H1 (cell line): ENCODE data around the gene CRKL. TPM values are rescaled to one million over a fixed set of nuclear protein-coding genes. Genes with fewer than 3 reads are reported as not detected.

Experiments
- CTCF ChIA-PET: fragments of 300-600 bp; sonication (Branson Sonifier 250); formaldehyde crosslinking; loops from one replicate; lab custom pipeline; 2021; ENCODE audit not compliant: partially characterized antibody; lab: Charles Lee
- POLR2A ChIA-PET: fragments of 300-600 bp; sonication (Branson Sonifier 250); formaldehyde crosslinking; loops from one replicate; lab custom pipeline; 2021; ENCODE audit warnings: inconsistent platforms; ENCODE audit not compliant: partially characterized antibody; lab: Charles Lee
- DNase-seq, 2 experiments: peaks; one replicate each; pipeline versions ENCODE4 v3.0.0 to v3.0.0-alpha.2; 2010 to 2022; ENCODE audit warnings: low spot score in 2 of 2, low read depth in 1 of 2, mixed read lengths in 1 of 2
- FAIRE-seq: peaks from 2 replicates; lab custom pipeline; 2011; peaks lifted over from hg19 to GRCh38; lab: Jason Lieb, UNC
- H2AFZ ChIP-seq: 2 replicates; pipeline ENCODE4 v1.8.1; 2012; ENCODE audit warnings: low read length, inconsistent platforms
- H2AK5ac ChIP-seq: 2 replicates; pipeline ENCODE4 v1.6.1; 2013; ENCODE audit warnings: low read depth, low read length
- H2BK120ac ChIP-seq: replicated peaks from 2 replicates; pipeline ENCODE3; 2013; ENCODE audit warnings: low read depth, low read length, inconsistent platforms
- H2BK12ac ChIP-seq: 2 replicates; pipeline ENCODE4 v1.6.1; 2013; ENCODE audit warnings: low read depth, low read length
- H2BK15ac ChIP-seq: 2 replicates; pipeline ENCODE4 v1.6.1; 2013; ENCODE audit warnings: low read length
- H2BK20ac ChIP-seq: 2 replicates; pipeline ENCODE4 v1.6.1; 2013; ENCODE audit warnings: low read length
- H2BK5ac ChIP-seq: 2 replicates; pipeline ENCODE4 v1.6.1; 2013; ENCODE audit warnings: low read depth, low read length
- H3K14ac ChIP-seq: 2 replicates; pipeline ENCODE4 v1.6.1; 2013; ENCODE audit warnings: inconsistent platforms; ENCODE audit not compliant: insufficient read length
- H3K18ac ChIP-seq: 2 replicates; pipeline ENCODE4 v1.6.1; 2013; ENCODE audit warnings: low read length; ENCODE audit errors: extremely low read depth
- H3K23ac ChIP-seq: 2 replicates; pipeline ENCODE4 v1.6.1; 2013; ENCODE audit warnings: inconsistent platforms; ENCODE audit not compliant: insufficient read length
- H3K23me2 ChIP-seq: 2 replicates; pipeline ENCODE4 v1.6.1; 2013; ENCODE audit warnings: low read depth, low read length
- H3K27ac ChIP-seq: 2 replicates; pipeline ENCODE4 v1.6.1; 2011; ENCODE audit warnings: low read depth, low read length, inconsistent platforms
- H3K27me3 ChIP-seq, 4 experiments: replicated peaks in 1 of 4; 1 replicate in 1 of 4; 2 replicates in 3 of 4; pipeline versions ENCODE4 v1.6.1 to v1.8.1; 2011 to 2013; ENCODE audit warnings: low read length in 3 of 4, mild to moderate bottlenecking in 3 of 4, inconsistent platforms in 2 of 4, mixed read lengths in 2 of 4, moderate library complexity in 1 of 4; ENCODE audit not compliant: control insufficient read depth in 3 of 4, insufficient read depth in 3 of 4; ENCODE audit errors: extremely low read depth in 1 of 4
- H3K36me3 ChIP-seq, 4 experiments: 2 replicates each; pipeline versions ENCODE4 v1.6.1 to v1.8.1; 2011 to 2013; ENCODE audit warnings: mild to moderate bottlenecking in 4 of 4, low read length in 3 of 4, moderate library complexity in 2 of 4, control low read depth in 1 of 4, inconsistent platforms in 1 of 4; ENCODE audit not compliant: insufficient read depth in 4 of 4, control insufficient read depth in 2 of 4
- H3K4ac ChIP-seq: replicated peaks from 2 replicates; pipeline ENCODE3; 2013; ENCODE audit warnings: low read length, low read depth, mixed read lengths, inconsistent platforms; ENCODE audit not compliant: insufficient read length
- H3K4me1 ChIP-seq, 4 experiments: replicated peaks in 1 of 4; 1 replicate in 1 of 4; 2 replicates in 3 of 4; pipeline versions ENCODE4 v1.6.1 to v1.8.1; 2011 to 2013; ENCODE audit warnings: low read length in 3 of 4, inconsistent platforms in 2 of 4, mixed read lengths in 1 of 4; ENCODE audit not compliant: insufficient read depth in 4 of 4, control insufficient read depth in 3 of 4
- H3K4me2 ChIP-seq, 2 experiments: 2 replicates each; pipeline versions ENCODE4 v1.6.1 to v1.8.1; 2011 to 2013; ENCODE audit warnings: low read depth in 2 of 2, low read length in 2 of 2, control low read depth in 1 of 2, inconsistent platforms in 1 of 2, mild to moderate bottlenecking in 1 of 2; ENCODE audit not compliant: insufficient read depth in 1 of 2
- H3K4me3 ChIP-seq, 4 experiments: fragments of 200-600, 300-600 bp in 1 of 4; sonication (generic), shearing (Covaris generic), sonication (Bioruptor Twin) in 1 of 4; 2 replicates each; pipeline versions ENCODE4 v1.5.1 to v1.8.1; 2011 to 2016; ENCODE audit warnings: low read length in 4 of 4, low read depth in 3 of 4, control low read depth in 2 of 4, inconsistent platforms in 2 of 4, mild to moderate bottlenecking in 2 of 4, mixed read lengths in 1 of 4, moderate library complexity in 1 of 4; ENCODE audit not compliant: insufficient read depth in 2 of 4; ENCODE audit errors: extremely low read depth in 1 of 4
- H3K56ac ChIP-seq: replicated peaks from 2 replicates; pipeline ENCODE3; 2013; ENCODE audit warnings: low read depth, mild to moderate bottlenecking, mixed read lengths, low read length, inconsistent platforms; ENCODE audit not compliant: insufficient read length
- H3K79me1 ChIP-seq: 2 replicates; pipeline ENCODE4 v1.6.1; 2013; ENCODE audit warnings: low read depth, low read length, control low read depth
- H3K79me2 ChIP-seq, 2 experiments: 2 replicates each; pipeline versions ENCODE4 v1.6.1 to v1.8.1; 2012 to 2013; ENCODE audit warnings: low read length in 2 of 2, mild to moderate bottlenecking in 2 of 2, inconsistent platforms in 1 of 2; ENCODE audit not compliant: insufficient read depth in 2 of 2, control insufficient read depth in 1 of 2
- H3K9ac ChIP-seq, 4 experiments: replicated peaks in 1 of 4; 1 replicate in 1 of 4; 2 replicates in 3 of 4; pipeline versions ENCODE4 v1.6.1 to v1.8.1; 2011 to 2013; ENCODE audit warnings: low read depth in 3 of 4, low read length in 3 of 4, control low read depth in 2 of 4, mild to moderate bottlenecking in 2 of 4, moderate library complexity in 2 of 4, inconsistent platforms in 1 of 4; ENCODE audit errors: extremely low read depth in 1 of 4
- H3K9me3 ChIP-seq, 2 experiments: 2 replicates each; pipeline versions ENCODE4 v1.6.1 to v1.8.1; 2012 to 2013; ENCODE audit warnings: mild to moderate bottlenecking in 2 of 2, moderate library complexity in 2 of 2, control low read depth in 1 of 2, inconsistent platforms in 1 of 2, low read depth in 1 of 2, low read length in 1 of 2, mixed read lengths in 1 of 2; ENCODE audit not compliant: insufficient read depth in 2 of 2
- H4K20me1 ChIP-seq, 2 experiments: replicated peaks in 1 of 2; 2 replicates each; pipeline versions ENCODE3 to v1.8.1; 2011 to 2013; ENCODE audit warnings: inconsistent platforms in 2 of 2, low read length in 2 of 2, mild to moderate bottlenecking in 1 of 2; ENCODE audit not compliant: insufficient read depth in 2 of 2, control insufficient read depth in 1 of 2
- H4K5ac ChIP-seq: 2 replicates; pipeline ENCODE4 v1.6.1; 2013; ENCODE audit warnings: low read length, low read depth, mixed read lengths, inconsistent platforms; ENCODE audit not compliant: insufficient read length
- H4K8ac ChIP-seq: 2 replicates; pipeline ENCODE4 v1.8.0; 2013; ENCODE audit warnings: mild to moderate bottlenecking, moderate library complexity, low read length, inconsistent platforms; ENCODE audit not compliant: insufficient read depth; ENCODE audit errors: extremely low read depth
- H4K91ac ChIP-seq: replicated peaks from 2 replicates; pipeline ENCODE3; 2013; ENCODE audit warnings: low read length, mixed read lengths, inconsistent platforms; ENCODE audit not compliant: insufficient read length
- BCL11A ChIP-seq, 2 experiments: IDR thresholded peaks; one replicate each; pipeline ENCODE4 v1.6.1; 2011; ENCODE audit warnings: low read depth in 2 of 2, low read length in 2 of 2, mild to moderate bottlenecking in 2 of 2
- CTBP2 ChIP-seq: IDR thresholded peaks from 2 replicates; pipeline ENCODE4 v1.7.0; 2011; ENCODE audit warnings: borderline replicate concordance, mild to moderate bottlenecking, moderate library complexity, mixed read lengths, low read length; ENCODE audit not compliant: insufficient read depth, insufficient read length
- EGR1 ChIP-seq: IDR thresholded peaks from 2 replicates; pipeline ENCODE4 v1.6.1; 2011; ENCODE audit warnings: low read depth, low read length, borderline replicate concordance
- EP300 ChIP-seq, 2 experiments: IDR thresholded peaks; 1 replicate in 1 of 2; 2 replicates in 1 of 2; pipeline ENCODE4 v1.6.1; 2011 to 2012; ENCODE audit warnings: low read depth in 2 of 2, low read length in 2 of 2, mild to moderate bottlenecking in 2 of 2, borderline replicate concordance in 1 of 2, inconsistent platforms in 1 of 2, moderate library complexity in 1 of 2
- EZH2 ChIP-seq: fragments of 200-600 bp; sonication (generic); IDR thresholded peaks from 2 replicates; pipeline ENCODE4 v1.7.1; 2012; ENCODE audit warnings: low read depth, mild to moderate bottlenecking, moderate library complexity, low read length, inconsistent platforms; ENCODE audit not compliant: severe bottlenecking
- JUND ChIP-seq: IDR thresholded peaks from 2 replicates; pipeline ENCODE4 v1.6.1; 2011; ENCODE audit warnings: mild to moderate bottlenecking, improper control_type of control experiment, low read length
- KDM4A ChIP-seq: IDR thresholded peaks from one replicate; pipeline ENCODE4 v1.7.1; 2012; ENCODE audit warnings: low read depth, mild to moderate bottlenecking, moderate library complexity, low read length, inconsistent platforms; ENCODE audit not compliant: severe bottlenecking
- MAFK ChIP-seq: IDR thresholded peaks from 2 replicates; pipeline ENCODE4 v1.6.1; 2012; ENCODE audit warnings: low read depth, mild to moderate bottlenecking, improper control_type of control experiment, low read length
- NANOG ChIP-seq: IDR thresholded peaks from 2 replicates; pipeline ENCODE4 v1.6.1; 2011; ENCODE audit warnings: low read length, low read depth, mild to moderate bottlenecking, inconsistent platforms; ENCODE audit not compliant: insufficient read depth, poor library complexity, severe bottlenecking
- SIRT6 ChIP-seq: IDR thresholded peaks from one replicate; pipeline ENCODE4 v1.7.1; 2012; ENCODE audit warnings: low read length, inconsistent platforms
- SP4 ChIP-seq: IDR thresholded peaks from 2 replicates; pipeline ENCODE4 v1.6.1; 2012; ENCODE audit warnings: low read length, inconsistent platforms
- WGBS, 2 experiments: shearing (Covaris generic) in 1 of 2; methylation state at CpG; one replicate each; pipeline versions ENCODE4 v1.1.6 to v1.1.7; 2013 to 2015; ENCODE audit warnings: low lambda C conversion rate in 2 of 2, mixed read lengths in 2 of 2, inconsistent platforms in 1 of 2, low coverage in 1 of 2, missing lambda C conversion rate in 1 of 2; ENCODE audit not compliant: insufficient replicate concordance in 2 of 2, insufficient coverage in 1 of 2, insufficient read length in 1 of 2; ENCODE audit errors: extremely low coverage in 1 of 2, missing lambda C conversion rate in 1 of 2; 5-methylcytosine and 5-hydroxymethylcytosine counted together
- polyA plus RNA-seq, 7 experiments: library from polyadenylated mRNA; depleted of rRNA in 3 of 7; stranded (reverse) in 5 of 7; unstranded in 2 of 7; fragments of >200 nt in 5 of 7; fragments of 200-250 nt in 2 of 7; gene quantifications; 1 replicate in 5 of 7; 2 replicates in 1 of 7; 4 replicates in 1 of 7; pipeline versions ENCODE4 v1.2.1 to v1.2.3, GENCODE V29; 2011 to 2013; ENCODE audit warnings: missing spikeins in 2 of 7, mixed read lengths in 2 of 7
- total RNA-seq: library from RNA; stranded (reverse); fragmentation: NEBNext Ultra II Directional; extraction: Animal tissue kit (Norgen Biotek cat#: 25700); gene quantifications from 2 replicates; pipeline ENCODE4 v1.2.1, GENCODE V29; 2021
- TF ChIP-seq, protein P1 (sequence below): IDR thresholded peaks from 2 replicates; pipeline ENCODE4 v1.6.1; 2012; ENCODE audit warnings: low read length, inconsistent platforms

CRKL gene
- total and polyA plus RNA-seq, 2 of the 8 experiments (the other 6 are each of a cell fraction or from before 2014, with no cell fraction given), result 34.5 to 94.5 TPM

DNA sequence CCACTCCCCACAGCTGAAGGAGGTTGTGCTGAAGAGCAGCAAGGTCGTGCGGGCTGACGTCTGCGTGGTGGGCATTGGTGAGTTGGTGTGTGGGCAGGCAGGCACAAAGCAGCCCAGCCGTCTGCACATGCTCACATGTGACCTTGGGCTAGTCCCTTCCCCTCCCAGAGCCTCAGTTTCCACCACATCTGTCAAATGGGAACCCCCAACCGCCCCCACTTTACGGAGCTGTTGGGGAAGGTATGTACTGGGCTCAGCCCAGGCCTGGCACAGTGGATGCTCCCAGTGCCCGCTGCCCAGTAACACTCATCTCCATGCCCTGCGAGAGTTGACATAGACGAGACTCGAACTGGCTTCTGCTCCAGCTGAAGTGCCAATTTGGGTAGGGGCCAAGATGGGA, 59.8 kb downstream of the CRKL start:
- WGBS, 2 experiments, result 87% methylated on average over 11 of the region's 11 CpGs; no CpG with 5 or more reads in 1 of the 2 experiments
- DNase-seq, result no peak
- CTCF ChIA-PET, result interaction anchor here (1.1 to 10.9 kb wide), 4 partner anchors 10 to 44 kb away, joined by 3 to 115 read pairs (median 7); partner anchors contain the start of gene AIFM3
- Histone ChIP-seq H3K23ac (no peak overlapping the region), H3K27ac (no peak overlapping the region), H4K5ac (no peak overlapping the region), H2AK5ac (no peak overlapping the region), H2BK12ac (no peak overlapping the region), H2BK120ac (no peak overlapping the region), H3K18ac (no peak overlapping the region), H2BK5ac (no peak overlapping the region), H3K79me2 (no peaks in the 10 kb centered on the region), H3K4me3 (no peak overlapping the region), H3K23me2 (peaks cover 6% of the 10 kb centered on the region; the same call in 1 of the 2 replicates), H2BK20ac (no peak overlapping the region), H3K56ac (no peak overlapping the region), H3K9ac (no peak overlapping the region), H2AFZ (no peak overlapping the region), H3K4me2 (no peak overlapping the region), H3K27me3 (peaks cover 0 to 17% (median 7%) of the 10 kb centered on the region in 4 experiments; a peak in 3 of 7 replicates), H4K91ac (no peak overlapping the region), H3K9me3 (peaks cover 11 to 17% of the 10 kb centered on the region in 2 experiments), H3K14ac (no peak overlapping the region), H3K36me3 (no peaks in the 10 kb centered on the region), H3K4me1 (peaks cover 5 to 20% (median 8%) of the 10 kb centered on the region in 4 experiments; a peak in 6 of 7 replicates), H3K4ac (no peak overlapping the region), H2BK15ac (no peak overlapping the region), H4K8ac (no peak overlapping the region), H3K79me1 (no peaks in the 10 kb centered on the region), H4K20me1 (peaks cover 1 to 2% of the 10 kb centered on the region in 2 experiments)
- no peak for FAIRE-seq
- POLR2A ChIA-PET, result interaction anchor here (3.0 kb wide), 1 partner anchor 20 kb away, joined by 7 read pairs; no protein-coding TSS in a partner anchor
- TF ChIP-seq SIRT6 (no peak), NANOG (no peak), EP300 (IDR thresholded peaks at IDR 0.05; ENCODE audit: borderline replicate concordance in 1 of 2, low read depth in 2 of 2, low read length in 2 of 2) (no peak), KDM4A (no peak), EZH2 (no peak), JUND (no peak), SP4 (no peak), EGR1 (no peak), CTBP2 (no peak), MAFK (no peak), BCL11A (IDR thresholded peaks at IDR 0.05; ENCODE audit: low read depth in 2 of 2, low read length in 2 of 2) (no peak)
- TF ChIP-seq, protein P1, sequence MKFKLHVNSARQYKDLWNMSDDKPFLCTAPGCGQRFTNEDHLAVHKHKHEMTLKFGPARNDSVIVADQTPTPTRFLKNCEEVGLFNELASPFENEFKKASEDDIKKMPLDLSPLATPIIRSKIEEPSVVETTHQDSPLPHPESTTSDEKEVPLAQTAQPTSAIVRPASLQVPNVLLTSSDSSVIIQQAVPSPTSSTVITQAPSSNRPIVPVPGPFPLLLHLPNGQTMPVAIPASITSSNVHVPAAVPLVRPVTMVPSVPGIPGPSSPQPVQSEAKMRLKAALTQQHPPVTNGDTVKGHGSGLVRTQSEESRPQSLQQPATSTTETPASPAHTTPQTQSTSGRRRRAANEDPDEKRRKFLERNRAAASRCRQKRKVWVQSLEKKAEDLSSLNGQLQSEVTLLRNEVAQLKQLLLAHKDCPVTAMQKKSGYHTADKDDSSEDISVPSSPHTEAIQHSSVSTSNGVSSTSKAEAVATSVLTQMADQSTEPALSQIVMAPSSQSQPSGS, result no peak
